A549 (cell line): ENCODE data around the gene CASQ1.

Source experiments
- CBX2 ChIP-seq: fragments of 200-600 bp; sonication (generic); IDR thresholded peaks from 2 replicates; pipeline ENCODE4 v1.6.1; 2016; ENCODE audit warnings: low read depth, mild to moderate bottlenecking, borderline replicate concordance
- CEBPB ChIP-seq, 2 experiments: fragments of >200 bp in 1 of 2; sonication (Bioruptor Twin) in 1 of 2; formaldehyde crosslinking in 1 of 2; IDR thresholded peaks; 2 replicates each; pipeline ENCODE4 v1.6.1; 2012 to 2016
- CHD2 ChIP-seq: fragments of 150-350 bp; IDR thresholded peaks from 2 replicates; pipeline ENCODE4 v1.6.1; 2014; ENCODE audit warnings: low read length; ENCODE audit not compliant: partially characterized antibody
- CTCF ChIP-seq: fragments of >200 bp; sonication (Bioruptor Twin); formaldehyde crosslinking; IDR thresholded peaks from 3 replicates; pipeline ENCODE4 v1.5.1; 2016
- EP300 ChIP-seq, 2 experiments: fragments of >200 bp; sonication (Bioruptor Twin); formaldehyde crosslinking; IDR thresholded peaks; 2 replicates in 1 of 2; 3 replicates in 1 of 2; pipeline ENCODE4 v1.6.1; 2016 to 2017
- HMGXB4 ChIP-seq: fragments of 250-450 bp; sonication (Bioruptor Pico); IDR thresholded peaks from 2 replicates; pipeline ENCODE4 v1.5.0; 2021; ENCODE audit warnings: mild to moderate bottlenecking, moderate library complexity, borderline replicate concordance
- JUNB ChIP-seq: fragments of >200 bp; sonication (Bioruptor Twin); formaldehyde crosslinking; IDR thresholded peaks from 2 replicates; pipeline ENCODE4 v1.6.1; 2016
- MAX ChIP-seq: IDR thresholded peaks from 2 replicates; pipeline ENCODE4 v1.6.1; 2012
- MAZ ChIP-seq: fragments of 150-350 bp; IDR thresholded peaks from 2 replicates; pipeline ENCODE4 v1.6.1; 2014; ENCODE audit warnings: antibody characterized with exemption, low read depth, low read length, borderline replicate concordance
- POLR2AphosphoS2 ChIP-seq: conservative IDR thresholded peaks from 2 replicates; pipeline ENCODE4 v1.6.1; 2012; ENCODE audit warnings: low read length, improper control_type of control experiment, inconsistent platforms
- RAD21 ChIP-seq, 2 experiments: fragments of >200 bp in 1 of 2; sonication (Bioruptor Twin) in 1 of 2; formaldehyde crosslinking in 1 of 2; IDR thresholded peaks in 1 of 2; conservative IDR thresholded peaks in 1 of 2; 2 replicates in 1 of 2; 3 replicates in 1 of 2; pipeline ENCODE4 v1.6.1; 2012 to 2018; ENCODE audit warnings: inconsistent platforms in 1 of 2
- SREBF2 ChIP-seq: fragments of 450-650 bp; IDR thresholded peaks from 2 replicates; pipeline ENCODE4 v1.6.1; 2014; ENCODE audit warnings: mild to moderate bottlenecking, moderate library complexity
- USF2 ChIP-seq: fragments of 450-650 bp; IDR thresholded peaks from 2 replicates; pipeline ENCODE4 v1.6.1; 2014; ENCODE audit warnings: antibody characterized with exemption

GRCh38 chr1:160177231-160177630, 13.1 kb upstream of the CASQ1 start:
- no peak for TF ChIP-seq CTCF
- no peak for TF ChIP-seq MAZ
- no peak for TF ChIP-seq SREBF2
- TF ChIP-seq USF2: no peak
- no peak for TF ChIP-seq EP300 (IDR thresholded peaks at IDR 0.05)
- TF ChIP-seq RAD21 (conservative IDR thresholded peaks at IDR 0.05 in 1 of 2, IDR thresholded peaks at IDR 0.05 in 1 of 2): no peak
- no peak for TF ChIP-seq CEBPB (IDR thresholded peaks at IDR 0.05)
- no peak for TF ChIP-seq MAX
- TF ChIP-seq HMGXB4 (CRISPR knock-in tag): no peak
- TF ChIP-seq CBX2: no peak
- no peak for TF ChIP-seq JUNB
- no peak for TF ChIP-seq CHD2
- TF ChIP-seq POLR2AphosphoS2: no peak
